Epithelial cell of proximal tubule (primary cell): Measurements from ENCODE around the gene TSHZ1. TPM values are rescaled to one million over a fixed set of nuclear protein-coding genes. Genes with fewer than 3 reads are reported as not detected.
A peak's percentile ranks its signal among the peaks of the same experiment; 100 is the strongest.

Experiments
- DNase-seq: peaks from one replicate; pipeline ENCODE4 v3.0.0-alpha.2; 2011; ENCODE audit warnings: low read depth
- H3K4me3 ChIP-seq: 2 replicates; pipeline ENCODE4 v1.5.1; 2011; ENCODE audit warnings: low read depth, mild to moderate bottlenecking, low read length
- CTCF ChIP-seq: conservative IDR thresholded peaks from 2 replicates; pipeline ENCODE4 v1.5.1; 2012; ENCODE audit warnings: low read depth, mild to moderate bottlenecking, low read length
- total RNA-seq: library from RNA; depleted of rRNA; stranded (reverse); fragments of >200 nt; gene quantifications from 2 replicates; pipeline ENCODE4 v1.2.3, GENCODE V29; 2015

The TSHZ1 gene
- total RNA-seq, 1 donor from 2014 or later, result 5.1 TPM

GRCh38 chr18:75203416-75204268 is 7.0 kb upstream of the TSHZ1 start:
- no peak for TF ChIP-seq CTCF
- peak overlapping the region; percentile 53 for H3K4me3 ChIP-seq
- DNase-seq, result no peak

DNA sequence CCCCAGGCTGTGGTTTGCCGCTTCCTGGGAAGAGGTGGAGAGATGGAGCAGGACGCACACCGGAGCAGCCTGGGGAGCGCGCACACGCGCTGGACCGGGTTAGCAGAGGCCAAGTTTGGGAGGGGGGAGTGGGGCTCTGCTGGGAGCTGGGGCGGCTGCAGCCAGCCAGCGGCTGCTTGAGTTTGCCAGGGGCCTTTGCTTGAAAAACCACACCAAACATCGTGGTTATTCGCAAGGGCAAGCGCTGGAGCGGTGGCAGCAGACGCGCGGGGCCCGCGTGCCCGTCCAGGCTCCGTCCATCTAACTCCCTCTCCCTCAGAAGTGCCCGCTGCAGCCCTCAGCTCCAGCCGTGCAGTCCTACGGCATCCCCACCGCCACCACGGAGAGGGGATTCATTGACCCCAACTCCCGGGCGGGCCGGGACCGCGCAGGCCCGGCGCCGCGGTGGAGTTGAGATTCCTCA is 6.3 kb upstream of the TSHZ1 start:
- TF ChIP-seq CTCF, result no peak
- DNase-seq, result no peak
- H3K4me3 ChIP-seq, result peak overlapping the region; percentile 53

GRCh38 chr18:75204732-75205513 is 5.7 kb upstream of the TSHZ1 start:
- no peak for TF ChIP-seq CTCF
- peak overlapping the region; percentile 53 for H3K4me3 ChIP-seq
- no peak for DNase-seq

GRCh38 chr18:75205514-75206132 is 5.0 kb upstream of the TSHZ1 start:
- peak overlapping the region; percentile 53 for H3K4me3 ChIP-seq
- TF ChIP-seq CTCF, result no peak

DNA sequence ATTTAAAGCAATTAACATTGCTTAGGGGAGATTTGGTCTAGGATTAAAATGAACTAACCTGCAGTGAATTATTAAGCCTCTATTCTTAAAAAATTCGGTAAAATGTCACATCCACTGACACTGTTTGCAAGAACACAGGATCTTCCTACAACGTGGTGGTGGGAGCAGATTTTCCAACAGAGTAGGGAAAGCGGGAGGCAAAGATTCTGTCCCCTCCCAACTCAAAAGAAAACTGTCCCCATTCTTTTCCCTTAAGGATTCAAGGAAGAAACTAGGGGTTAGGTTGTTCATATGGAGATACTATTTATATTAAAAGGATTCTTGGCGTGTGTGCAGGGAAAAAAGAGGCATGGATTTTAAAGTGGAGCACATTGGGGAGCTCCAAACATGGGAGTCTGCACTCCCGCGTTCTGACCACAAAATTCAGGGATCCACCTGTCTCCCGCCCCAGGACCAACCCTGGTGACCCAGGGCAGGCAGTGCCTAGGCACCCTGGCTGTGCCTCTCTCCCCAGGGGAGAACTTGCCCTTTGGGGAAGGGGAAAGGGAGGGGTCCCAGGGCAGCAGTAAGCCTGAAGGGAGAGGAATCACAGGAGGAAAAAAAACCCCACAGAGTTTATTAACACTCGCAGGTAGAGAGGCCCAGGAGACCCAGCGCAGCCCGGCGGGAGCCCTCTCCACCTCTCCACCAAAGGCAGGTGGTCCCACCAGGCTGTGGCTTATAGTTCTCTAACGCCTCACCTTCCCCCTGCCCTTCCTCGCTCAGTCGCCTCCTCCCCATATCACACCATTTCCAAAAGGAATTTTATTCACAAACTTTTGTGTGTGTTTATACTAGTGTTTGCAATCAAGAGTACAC is 3.9 kb upstream of the TSHZ1 start:
- DNase-seq, result no peak
- TF ChIP-seq CTCF, result no peak
- H3K4me3 ChIP-seq, result peak overlapping the region; percentile 90

More at GRCh38 chr18:75205514-75206132, 5.0 kb upstream of the TSHZ1 start:
- no peak for DNase-seq
